Trophoblast cell (in vitro differentiated cells and primary cell): ENCODE results near the gene ZHX3.

ENCODE experiments used
- DNase-seq, 2 donors: peaks; one replicate each; pipeline ENCODE4 v3.0.0-alpha.2; 2016
- H2AFZ ChIP-seq: 2 replicates; pipeline ENCODE4 v1.6.1; 2013; ENCODE audit warnings: low read length, moderate library complexity, mild to moderate bottlenecking; ENCODE audit not compliant: insufficient read depth, poor library complexity
- H2AK5ac ChIP-seq: 2 replicates; pipeline ENCODE4 v1.6.1; 2013; ENCODE audit warnings: mild to moderate bottlenecking, low read length
- H2BK120ac ChIP-seq: 2 replicates; pipeline ENCODE4 v1.6.1; 2013; ENCODE audit warnings: low read length, mild to moderate bottlenecking, moderate library complexity; ENCODE audit not compliant: insufficient read depth, poor library complexity
- H2BK12ac ChIP-seq: 2 replicates; pipeline ENCODE4 v1.6.1; 2013; ENCODE audit warnings: mild to moderate bottlenecking, low read length, moderate library complexity
- H2BK5ac ChIP-seq: 2 replicates; pipeline ENCODE4 v1.6.1; 2013; ENCODE audit warnings: low read length, low read depth, moderate library complexity, mild to moderate bottlenecking; ENCODE audit not compliant: poor library complexity
- H3K14ac ChIP-seq: 2 replicates; pipeline ENCODE4 v1.6.1; 2013; ENCODE audit warnings: mild to moderate bottlenecking, low read length
- H3K18ac ChIP-seq: 2 replicates; pipeline ENCODE4 v1.6.1; 2013; ENCODE audit warnings: mild to moderate bottlenecking, low read length
- H3K23ac ChIP-seq: 2 replicates; pipeline ENCODE4 v1.6.1; 2013; ENCODE audit warnings: low read length
- H3K27ac ChIP-seq: 2 replicates; pipeline ENCODE4 v1.5.1; 2013; ENCODE audit warnings: low read depth, mild to moderate bottlenecking, inconsistent platforms, low read length, moderate library complexity
- H3K27me3 ChIP-seq: 2 replicates; pipeline ENCODE4 v1.6.1; 2013; ENCODE audit warnings: inconsistent platforms, mild to moderate bottlenecking, low read length, moderate library complexity; ENCODE audit not compliant: insufficient read depth
- H3K36me3 ChIP-seq, 2 experiments: 1 replicate in 1 of 2; 2 replicates in 1 of 2; pipeline ENCODE4 v1.6.1; 2013; ENCODE audit warnings: low read length in 2 of 2, mild to moderate bottlenecking in 2 of 2, moderate library complexity in 1 of 2; ENCODE audit not compliant: insufficient read depth in 2 of 2, control insufficient read depth in 1 of 2
- H3K4ac ChIP-seq: 2 replicates; pipeline ENCODE4 v1.6.1; 2013; ENCODE audit warnings: low read depth, mild to moderate bottlenecking, low read length, moderate library complexity
- H3K4me1 ChIP-seq, 2 experiments: 1 replicate in 1 of 2; 2 replicates in 1 of 2; pipeline ENCODE4 v1.6.1; 2013; ENCODE audit warnings: low read length in 2 of 2, mild to moderate bottlenecking in 2 of 2, moderate library complexity in 1 of 2; ENCODE audit not compliant: insufficient read depth in 2 of 2, control insufficient read depth in 1 of 2
- H3K4me2 ChIP-seq: 2 replicates; pipeline ENCODE4 v1.6.1; 2013; ENCODE audit warnings: inconsistent platforms, mild to moderate bottlenecking, low read length, moderate library complexity
- H3K4me3 ChIP-seq: 2 replicates; pipeline ENCODE4 v1.5.1; 2013; ENCODE audit warnings: mild to moderate bottlenecking, low read depth, low read length, inconsistent platforms
- H3K79me1 ChIP-seq: one replicate; pipeline ENCODE4 v1.6.1; 2013; ENCODE audit warnings: low read length
- H3K79me2 ChIP-seq: 2 replicates; pipeline ENCODE4 v1.6.1; 2013; ENCODE audit warnings: low read length, mild to moderate bottlenecking; ENCODE audit not compliant: control insufficient read depth, insufficient read depth, poor library complexity
- H3K9ac ChIP-seq: 2 replicates; pipeline ENCODE4 v1.6.1; 2013; ENCODE audit warnings: mild to moderate bottlenecking, low read length
- H3K9me3 ChIP-seq: 2 replicates; pipeline ENCODE4 v1.6.1; 2013; ENCODE audit warnings: low read depth, mild to moderate bottlenecking, control low read depth, inconsistent platforms, low read length; ENCODE audit not compliant: insufficient read depth
- H4K12ac ChIP-seq: 2 replicates; pipeline ENCODE4 v1.6.1; 2013; ENCODE audit warnings: low read depth, mild to moderate bottlenecking, low read length, moderate library complexity
- H4K8ac ChIP-seq: 2 replicates; pipeline ENCODE4 v1.6.1; 2013; ENCODE audit warnings: low read depth, mild to moderate bottlenecking, low read length, moderate library complexity
- H4K91ac ChIP-seq: one replicate; pipeline ENCODE4 v1.6.1; 2013; ENCODE audit warnings: low read depth, mild to moderate bottlenecking, low read length, moderate library complexity
- WGBS: extraction: QIAGEN DNeasy Blood & Tissue Kit; methylation state at CpG from one replicate; pipeline ENCODE4 v1.1.7; 2013; ENCODE audit warnings: missing lambda C conversion rate; ENCODE audit not compliant: insufficient read length, insufficient coverage; ENCODE audit errors: extremely low coverage; 5-methylcytosine and 5-hydroxymethylcytosine counted together

Gene ZHX3

GRCh38 chr20:41336711-41337492 is 19.4 kb upstream of the ZHX3 start:
- Histone ChIP-seq H3K4me2 (no peak overlapping the region), H3K4me1 (peaks cover 9 to 11% of the 10 kb centered on the region in 2 experiments), H3K4ac (no peak overlapping the region), H3K14ac (no peak overlapping the region), H4K12ac (no peak overlapping the region), H3K4me3 (no peak overlapping the region), H3K9ac (no peak overlapping the region), H3K79me1 (peaks cover 5% of the 10 kb centered on the region), H3K9me3 (no peaks in the 10 kb centered on the region), H3K27me3 (no peaks in the 10 kb centered on the region), H2BK12ac (no peak overlapping the region), H4K91ac (no peak overlapping the region), H3K18ac (no peak overlapping the region), H3K23ac (no peak overlapping the region), H4K8ac (no peak overlapping the region), H2AK5ac (no peak overlapping the region), H3K36me3 (no peaks in the 10 kb centered on the region), H2BK5ac (no peak overlapping the region), H2BK120ac (no peak overlapping the region), H2AFZ (no peak overlapping the region), H3K79me2 (peaks cover 3% of the 10 kb centered on the region), H3K27ac (no peak overlapping the region)
- no peak for DNase-seq
- WGBS: no CpG with 5 or more reads among the region's 4 CpGs

- H2BK5ac ChIP-seq: no peak overlapping the region
- no peak overlapping the region for H4K12ac ChIP-seq
- peaks cover 3 to 6% of the 10 kb centered on the region in 2 experiments for H3K4me1 ChIP-seq
- no peak overlapping the region for H4K91ac ChIP-seq
- no peaks in the 10 kb centered on the region for H3K36me3 ChIP-seq
- no peak overlapping the region for H3K23ac ChIP-seq
- H3K4me3 ChIP-seq: no peak overlapping the region
- H2BK120ac ChIP-seq: no peak overlapping the region
- no peak for DNase-seq
- no peak overlapping the region for H4K8ac ChIP-seq
- no peak overlapping the region for H2BK12ac ChIP-seq
- no peak overlapping the region for H3K4me2 ChIP-seq
- H3K79me1 ChIP-seq: no peaks in the 10 kb centered on the region
- no peak overlapping the region for H3K14ac ChIP-seq
- no peak overlapping the region for H2AFZ ChIP-seq
- H3K9me3 ChIP-seq: no peaks in the 10 kb centered on the region
- H3K79me2 ChIP-seq: no peaks in the 10 kb centered on the region
- no peak overlapping the region for H3K27ac ChIP-seq
- H2AK5ac ChIP-seq: no peak overlapping the region
- H3K27me3 ChIP-seq: no peaks in the 10 kb centered on the region
- H3K9ac ChIP-seq: no peak overlapping the region
- no peak overlapping the region for H3K18ac ChIP-seq
- H3K4ac ChIP-seq: no peak overlapping the region
- WGBS: no CpG with 5 or more reads among the region's 1 CpG
Observed at GRCh38 chr20:41335591-41335990, 18.1 kb upstream of the ZHX3 start.

- Histone ChIP-seq H2AK5ac (no peak overlapping the region), H3K4me1 (peaks cover 9 to 11% of the 10 kb centered on the region in 2 experiments), H3K23ac (no peak overlapping the region), H3K9me3 (no peaks in the 10 kb centered on the region), H2AFZ (no peak overlapping the region), H4K12ac (no peak overlapping the region), H2BK5ac (no peak overlapping the region), H3K4me3 (no peak overlapping the region), H3K14ac (no peak overlapping the region), H3K4me2 (no peak overlapping the region), H3K79me2 (no peaks in the 10 kb centered on the region), H3K9ac (no peak overlapping the region), H2BK120ac (no peak overlapping the region), H4K8ac (no peak overlapping the region), H3K36me3 (no peaks in the 10 kb centered on the region), H3K27me3 (no peaks in the 10 kb centered on the region), H3K4ac (no peak overlapping the region), H3K79me1 (peaks cover 3% of the 10 kb centered on the region), H4K91ac (no peak overlapping the region), H3K27ac (no peak overlapping the region), H3K18ac (no peak overlapping the region), H2BK12ac (no peak overlapping the region)
- no CpG with 5 or more reads among the region's 15 CpGs for WGBS
- peak; percentile 16 to 59 for DNase-seq
Observed at GRCh38 chr20:41334443-41335421, 17.2 kb upstream of the ZHX3 start.

- H4K12ac ChIP-seq: no peak overlapping the region
- no peak for DNase-seq
- no CpG with 5 or more reads among the region's 2 CpGs for WGBS
Observed at GRCh38 chr20:41334036-41334435, 16.5 kb upstream of the ZHX3 start.

More at GRCh38 chr20:41334036-41334435, 16.5 kb upstream of the ZHX3 start:
- Histone ChIP-seq H3K27me3 (no peaks in the 10 kb centered on the region), H2BK12ac (no peak overlapping the region), H3K27ac (no peak overlapping the region), H3K9ac (no peak overlapping the region), H4K8ac (no peak overlapping the region), H3K9me3 (no peaks in the 10 kb centered on the region), H3K4ac (no peak overlapping the region), H3K36me3 (no peaks in the 10 kb centered on the region), H2AFZ (no peak overlapping the region), H2BK5ac (no peak overlapping the region), H3K4me1 (peaks cover 8 to 14% of the 10 kb centered on the region in 2 experiments), H3K14ac (no peak overlapping the region), H3K4me2 (no peak overlapping the region), H3K4me3 (no peak overlapping the region), H2AK5ac (no peak overlapping the region), H3K79me2 (no peaks in the 10 kb centered on the region), H4K91ac (no peak overlapping the region), H3K23ac (no peak overlapping the region), H2BK120ac (no peak overlapping the region), H3K79me1 (peaks cover 3% of the 10 kb centered on the region), H3K18ac (no peak overlapping the region)
